ENCODE data around the gene RDH5.

Gene RDH5

DNA sequence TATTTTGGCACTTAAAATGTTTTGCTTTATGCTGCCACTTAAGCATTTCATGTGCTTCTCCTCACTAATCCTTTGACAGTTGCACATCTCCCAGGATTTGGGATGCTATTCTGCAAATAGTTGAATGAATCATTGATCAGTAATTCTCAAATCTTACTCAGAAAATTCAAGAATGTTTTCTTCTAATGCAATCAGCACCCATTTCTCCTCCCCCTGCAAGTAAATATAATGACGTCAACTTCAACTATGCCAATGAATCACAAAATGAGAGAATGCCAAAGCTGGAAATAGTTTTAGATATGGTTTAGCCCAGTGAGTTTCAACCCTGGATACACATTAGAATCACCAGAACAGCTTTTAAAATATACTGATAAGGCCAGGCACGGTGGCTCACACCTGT is 6.5 kb upstream of the RDH5 start:
- DNase-seq, result peak; percentile 77

DNA sequence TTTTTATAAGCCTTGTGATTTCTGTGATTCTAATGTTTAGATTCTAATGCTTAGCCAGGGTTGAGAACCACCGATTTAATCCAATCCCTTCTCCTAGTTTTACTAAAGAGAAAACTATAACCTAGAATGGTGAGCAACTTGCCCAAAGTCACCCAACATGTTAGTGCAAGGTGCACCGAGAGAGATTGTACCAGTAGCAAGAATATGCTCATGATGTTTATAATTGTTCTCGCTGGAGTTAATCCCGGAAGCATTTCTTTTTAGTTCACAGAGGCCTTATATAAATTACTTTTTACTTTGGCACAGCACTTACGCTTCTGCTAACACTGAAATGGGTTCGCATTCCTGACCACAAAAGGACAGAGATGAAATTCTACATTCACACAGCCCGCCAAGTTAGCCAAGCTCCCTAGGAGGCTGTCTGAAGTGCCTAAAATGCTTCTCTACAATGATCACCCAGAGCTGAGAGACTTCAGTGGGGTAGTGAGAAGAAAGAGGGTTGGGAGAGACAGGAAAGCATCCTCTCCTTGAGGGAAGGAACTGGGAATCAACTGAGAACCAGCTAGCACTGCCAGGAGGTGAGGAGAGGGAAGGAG is 4.9 kb upstream of the RDH5 start:
- DNase-seq, result no peak

DNA sequence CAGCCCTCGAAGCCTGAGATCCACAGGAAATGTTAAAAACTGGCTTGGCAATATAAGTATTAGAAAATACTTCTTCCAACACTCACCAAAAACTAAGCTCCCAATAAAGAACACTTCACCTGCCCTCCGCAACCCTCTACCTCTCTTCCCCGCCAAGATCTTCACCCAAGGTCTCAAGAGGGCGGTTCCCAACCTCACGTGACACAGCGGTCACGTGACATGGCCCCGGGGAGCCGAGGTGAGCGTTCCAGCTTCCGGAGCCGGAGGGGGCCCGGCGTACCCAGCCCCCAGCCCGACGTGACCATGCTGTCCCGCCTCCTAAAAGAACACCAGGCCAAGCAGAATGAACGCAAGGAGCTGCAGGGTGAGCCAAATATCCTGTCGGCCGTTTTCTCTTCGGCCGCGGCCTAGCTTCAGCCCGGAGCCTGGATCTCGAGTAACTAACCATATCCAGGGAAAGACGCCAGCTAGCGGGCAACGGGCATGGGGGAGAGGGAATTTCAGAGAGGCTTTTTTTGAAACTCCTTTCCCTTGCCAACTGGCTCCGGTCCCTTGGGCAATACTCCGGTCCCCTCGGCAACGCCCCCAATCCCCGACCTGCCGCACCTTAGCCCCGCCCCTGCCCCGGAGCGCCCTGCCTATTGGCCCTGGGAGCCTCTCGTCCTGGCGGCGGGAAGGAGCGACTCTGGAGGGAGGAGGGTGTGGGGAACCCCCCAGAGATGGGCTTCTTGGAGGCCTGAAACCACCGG is 4.2 kb upstream of the RDH5 start, which contains the start of gene BLOC1S1:
Gene BLOC1S1, plus strand, starts transcription at position 214 of the 749 bp plus-strand sequence. Its CDS starts 6 bp downstream, at position 220.
- DNase-seq, result peak; percentile 80

GRCh38 chr12:55716582-55716957 is 3.6 kb upstream of the RDH5 start:
- DNase-seq, result no peak

GRCh38 chr12:55717011-55718007 is 2.9 kb upstream of the RDH5 start:
- peak; percentile 82 for DNase-seq

DNA sequence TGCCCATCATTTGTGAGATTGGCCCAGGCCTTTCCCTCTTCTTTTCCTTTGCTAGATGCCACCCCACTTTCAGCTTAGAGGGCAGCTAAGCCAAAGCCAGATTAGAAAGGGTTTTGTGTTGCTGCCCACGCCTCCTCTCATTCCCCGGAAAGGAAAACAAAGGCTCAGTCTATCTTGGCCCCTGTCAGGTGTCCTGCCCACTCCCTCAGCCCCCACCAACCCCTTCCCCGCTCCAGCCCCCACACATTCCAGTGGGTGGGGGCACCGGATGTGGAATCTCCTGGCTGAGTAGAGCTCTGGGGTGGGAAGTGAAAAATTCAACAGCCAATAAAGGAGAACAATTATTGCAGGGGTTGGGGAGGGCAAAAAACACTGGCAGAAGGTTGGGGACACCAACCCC is 2.2 kb upstream of the RDH5 start:
- peak; percentile 50 for DNase-seq

DNA sequence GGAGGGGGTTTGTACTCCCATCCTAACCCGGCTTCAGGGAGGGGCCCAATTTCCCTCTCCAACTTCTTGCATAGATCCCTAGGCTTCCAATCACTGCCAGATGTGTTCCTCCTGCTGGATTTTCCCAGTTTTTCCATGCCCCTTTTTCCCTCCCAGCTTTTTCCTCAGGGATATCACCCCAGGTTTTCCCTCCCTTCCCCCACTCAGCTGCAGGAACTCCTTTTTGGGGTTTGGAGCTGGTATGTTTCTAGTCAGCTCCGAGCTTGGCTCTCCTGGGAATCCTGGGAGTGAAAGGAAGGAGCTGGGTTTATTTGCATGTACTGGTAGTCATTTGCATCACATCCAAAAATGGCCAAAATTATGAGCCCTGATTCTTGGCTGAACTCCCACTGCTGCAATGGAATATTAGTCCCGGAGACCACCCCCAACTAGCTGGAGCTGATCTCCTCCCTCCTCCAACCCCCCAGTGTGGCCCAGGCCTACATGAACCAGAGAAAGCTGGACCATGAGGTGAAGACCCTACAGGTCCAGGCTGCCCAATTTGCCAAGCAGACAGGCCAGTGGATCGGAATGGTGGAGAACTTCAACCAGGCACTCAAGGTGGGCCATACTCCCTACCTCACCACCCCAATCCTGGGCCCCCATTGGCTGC is 1.4 kb upstream of the RDH5 start:
- no peak for DNase-seq

- DNase-seq, result no peak
These were observed 822 bp upstream of the RDH5 start for GRCh38 chr12:55719371-55719770.

- peak; percentile 83 for DNase-seq
These were observed 776 bp downstream of the RDH5 start for GRCh38 chr12:55720894-55721444.

DNA sequence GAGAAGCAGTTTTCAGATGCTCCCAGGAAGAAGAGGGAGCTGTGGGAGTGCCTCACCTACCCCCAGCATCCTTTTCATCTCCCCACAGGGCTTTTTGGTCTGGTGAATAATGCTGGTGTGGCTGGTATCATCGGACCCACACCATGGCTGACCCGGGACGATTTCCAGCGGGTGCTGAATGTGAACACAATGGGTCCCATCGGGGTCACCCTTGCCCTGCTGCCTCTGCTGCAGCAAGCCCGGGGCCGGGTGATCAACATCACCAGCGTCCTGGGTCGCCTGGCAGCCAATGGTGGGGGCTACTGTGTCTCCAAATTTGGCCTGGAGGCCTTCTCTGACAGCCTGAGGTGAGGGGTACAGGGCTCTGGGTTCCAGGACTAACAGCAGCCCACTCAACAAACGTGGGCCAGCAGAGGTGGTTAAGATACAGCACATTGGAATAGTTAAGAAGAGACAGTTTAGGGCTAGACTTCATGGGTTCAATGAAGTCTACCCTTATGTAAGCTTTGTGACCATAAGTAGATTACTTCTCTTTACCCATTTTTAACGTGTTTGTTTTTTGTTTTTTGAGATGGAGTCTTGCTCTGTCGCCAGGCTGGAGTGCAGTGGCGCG is 1.5 kb downstream of the RDH5 start:
- DNase-seq, result no peak

- no peak for DNase-seq
These were observed 2.8 kb downstream of the RDH5 start for GRCh38 chr12:55722948-55723347.

DNA sequence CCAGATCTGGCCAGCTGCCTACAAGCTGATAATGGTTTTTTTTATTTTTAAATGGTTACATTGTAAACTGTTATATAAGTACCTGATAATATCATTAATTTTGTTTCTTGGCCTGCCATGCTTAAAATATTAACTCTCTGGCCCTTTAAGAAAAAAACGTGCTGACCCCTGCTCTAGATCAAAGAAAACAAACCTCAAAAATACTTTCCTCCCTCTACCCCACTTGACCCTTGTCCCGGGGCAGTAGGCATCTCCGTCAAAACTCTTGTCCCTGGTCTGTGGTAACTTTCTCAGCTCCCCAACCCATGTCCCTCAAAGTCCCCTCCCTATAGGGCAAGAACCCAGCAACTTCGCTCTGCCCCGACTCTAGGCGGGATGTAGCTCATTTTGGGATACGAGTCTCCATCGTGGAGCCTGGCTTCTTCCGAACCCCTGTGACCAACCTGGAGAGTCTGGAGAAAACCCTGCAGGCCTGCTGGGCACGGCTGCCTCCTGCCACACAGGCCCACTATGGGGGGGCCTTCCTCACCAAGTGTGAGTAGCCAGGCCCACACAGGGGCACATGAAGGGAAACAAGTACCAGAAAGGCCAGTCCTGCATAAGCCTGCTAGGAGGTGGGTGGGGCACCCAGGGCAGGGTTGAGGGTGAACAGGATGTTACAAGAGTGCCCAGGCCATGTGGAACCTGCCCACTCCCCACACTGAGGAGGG is 3.5 kb downstream of the RDH5 start:
- DNase-seq, result no peak

DNA sequence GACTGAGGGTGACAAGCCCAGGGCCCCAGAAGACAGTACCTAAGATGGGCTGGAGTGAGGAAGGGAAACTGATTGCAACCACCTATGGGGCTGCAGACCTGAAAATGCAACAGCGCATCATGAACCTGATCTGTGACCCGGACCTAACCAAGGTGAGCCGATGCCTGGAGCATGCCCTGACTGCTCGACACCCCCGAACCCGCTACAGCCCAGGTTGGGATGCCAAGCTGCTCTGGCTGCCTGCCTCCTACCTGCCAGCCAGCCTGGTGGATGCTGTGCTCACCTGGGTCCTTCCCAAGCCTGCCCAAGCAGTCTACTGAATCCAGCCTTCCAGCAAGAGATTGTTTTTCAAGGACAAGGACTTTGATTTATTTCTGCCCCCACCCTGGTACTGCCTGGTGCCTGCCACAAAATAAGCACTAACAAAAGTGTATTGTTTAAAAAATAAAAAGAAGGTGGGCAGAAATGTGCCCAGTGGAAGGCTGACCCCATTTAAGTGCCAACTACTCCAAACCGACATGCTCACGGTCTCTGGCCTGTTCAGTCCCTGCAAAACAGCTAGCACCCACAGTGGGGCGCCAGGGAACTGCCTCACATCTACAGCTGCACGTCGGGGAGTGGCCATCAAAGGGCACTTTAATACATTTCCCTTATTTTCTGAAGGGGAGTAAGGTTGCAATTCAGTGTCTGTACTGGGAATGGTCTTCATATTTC is 4.2 kb downstream of the RDH5 start:
- DNase-seq, result peak; percentile 33

- no peak for DNase-seq
These were observed 4.7 kb downstream of the RDH5 start for GRCh38 chr12:55724940-55725309.

DNA sequence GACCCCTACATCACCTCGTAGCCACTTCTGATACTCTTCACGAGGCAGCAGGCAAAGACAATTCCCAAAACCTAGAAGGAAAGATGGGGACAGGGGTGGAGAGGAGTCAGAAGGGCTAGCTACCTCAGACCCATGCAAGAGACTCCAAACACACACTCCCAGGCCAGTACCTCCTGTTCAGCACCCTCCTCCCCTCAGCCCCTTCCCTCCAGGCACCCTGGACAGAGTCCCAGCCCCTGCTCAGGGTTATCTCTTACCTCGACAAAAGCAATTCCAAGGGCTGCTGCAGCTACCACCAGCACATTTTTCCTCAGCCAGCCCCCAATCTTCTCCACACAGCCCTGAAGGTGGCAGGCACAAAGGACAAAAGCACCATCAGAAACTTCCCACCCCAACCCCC is 5.4 kb downstream of the RDH5 start:
- no peak for DNase-seq

- DNase-seq, result no peak
These were observed 6.8 kb downstream of the RDH5 start for GRCh38 chr12:55726971-55727370.

DNA sequence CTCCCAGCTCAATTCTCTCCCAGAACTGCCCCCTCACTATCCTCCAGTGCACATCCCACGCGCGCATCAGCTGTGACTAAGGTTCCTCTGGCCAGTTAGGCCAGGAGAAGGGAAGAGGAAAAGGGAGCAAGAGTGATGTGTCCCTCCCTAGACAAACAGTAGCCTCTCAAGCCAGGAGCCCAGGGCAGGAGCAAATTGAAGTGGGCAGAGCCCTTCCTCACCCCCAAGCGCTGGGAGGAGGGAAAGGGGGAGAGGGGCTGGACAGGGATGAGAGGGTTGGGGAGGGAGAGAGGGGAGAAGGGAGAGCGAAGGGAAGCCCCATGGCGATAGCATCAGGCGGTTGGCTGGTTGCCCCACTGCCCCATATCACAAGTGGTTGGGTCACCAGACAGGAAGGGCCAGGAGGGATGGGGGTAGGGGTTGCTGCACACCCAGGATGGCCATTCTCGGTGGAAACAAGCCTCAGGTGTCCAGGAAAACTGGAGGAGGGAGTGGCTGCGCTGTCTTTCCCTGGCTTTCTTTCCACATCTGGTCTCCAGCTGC is 7.5 kb downstream of the RDH5 start:
- DNase-seq, result peak; percentile 71

GRCh38 chr12:55728186-55728938 is 8.2 kb downstream of the RDH5 start:
- DNase-seq, result no peak

- DNase-seq, result peak; percentile 89
These were observed 9.0 kb downstream of the RDH5 start, which contains the start of gene CD63 for GRCh38 chr12:55728939-55729818. Gene CD63 (minus strand): TSS chr12:55729009. CDS start chr12:55728341, 668 bp downstream.
